CD4-positive, alpha-beta T cell treated with Interleukin-12 subunit alpha and Interleukin-12 subunit beta, for 1 hour (primary cell): ENCODE data around the gene TMCC2.

Experiments used
- DNase-seq: peaks from one replicate; pipeline ENCODE4 v3.0.0-alpha.2; 2020

TMCC2 gene

DNA sequence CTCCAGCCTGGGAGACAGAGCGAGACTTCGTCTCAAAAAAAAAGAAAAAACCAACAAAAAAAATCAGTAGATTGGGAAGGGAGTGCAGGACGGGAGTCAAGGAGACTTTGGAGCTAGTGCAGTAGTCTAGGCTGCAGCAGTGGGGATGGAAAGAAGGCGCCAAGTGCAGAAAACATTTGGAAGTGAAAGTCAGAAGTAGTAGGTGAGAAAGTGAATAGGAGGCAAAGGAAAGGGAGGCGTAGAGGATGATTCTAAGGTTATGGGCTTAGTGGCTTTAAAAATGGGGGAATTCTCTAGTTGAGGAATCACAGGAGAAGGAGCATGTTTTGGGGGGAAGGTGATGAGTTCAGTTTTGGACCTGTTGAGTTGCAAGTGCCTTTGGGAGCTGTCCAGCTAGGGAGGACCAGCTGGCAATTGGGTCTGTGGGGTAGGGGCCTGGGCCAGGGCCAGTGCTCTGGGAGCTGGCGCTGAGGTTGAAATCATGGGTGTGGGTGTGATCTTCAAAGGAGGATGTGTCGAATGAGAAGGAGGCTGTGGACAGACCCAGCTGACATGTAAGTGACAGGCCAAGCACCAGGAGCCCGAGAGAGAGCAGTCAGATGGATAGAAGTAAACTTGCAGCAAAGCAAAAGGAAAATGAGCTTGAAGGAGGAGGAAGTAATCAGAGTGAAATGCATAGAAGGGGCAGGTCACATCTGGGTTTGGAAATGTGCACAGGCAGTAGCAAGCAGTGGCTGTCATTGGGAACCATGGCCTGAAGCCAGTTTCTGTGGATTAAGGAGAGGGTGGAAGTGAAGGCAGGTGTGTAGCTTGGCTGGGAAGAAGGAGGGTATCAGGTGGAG is 15.8 kb downstream of the TMCC2 start:
- DNase-seq = no peak

DNA sequence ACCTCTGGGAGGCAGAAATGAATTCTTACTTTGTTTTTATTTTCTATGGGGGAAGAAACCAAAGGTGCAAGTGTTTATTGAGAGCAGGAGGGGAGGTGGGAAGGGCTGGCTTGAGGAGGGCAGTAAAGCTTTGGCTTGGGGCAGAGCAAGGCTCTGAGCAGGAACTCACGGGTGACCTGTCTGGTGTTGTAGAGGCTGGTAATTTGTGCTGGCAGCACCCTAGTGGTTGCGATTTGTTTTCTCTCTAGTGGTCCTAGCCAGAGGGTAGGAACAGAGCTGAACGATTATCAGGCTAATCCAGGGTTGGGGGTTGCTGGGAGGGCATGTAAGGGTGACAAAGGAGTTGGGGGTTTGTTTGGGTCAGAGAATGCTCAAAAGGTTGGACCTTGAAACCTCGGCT is 16.6 kb downstream of the TMCC2 start:
- DNase-seq = no peak

- DNase-seq = no peak
Measured at GRCh38 chr1:205245096-205245495, 17.4 kb downstream of the TMCC2 start.

- DNase-seq = no peak
Measured at GRCh38 chr1:205246351-205247119, 18.8 kb downstream of the TMCC2 start.

DNA sequence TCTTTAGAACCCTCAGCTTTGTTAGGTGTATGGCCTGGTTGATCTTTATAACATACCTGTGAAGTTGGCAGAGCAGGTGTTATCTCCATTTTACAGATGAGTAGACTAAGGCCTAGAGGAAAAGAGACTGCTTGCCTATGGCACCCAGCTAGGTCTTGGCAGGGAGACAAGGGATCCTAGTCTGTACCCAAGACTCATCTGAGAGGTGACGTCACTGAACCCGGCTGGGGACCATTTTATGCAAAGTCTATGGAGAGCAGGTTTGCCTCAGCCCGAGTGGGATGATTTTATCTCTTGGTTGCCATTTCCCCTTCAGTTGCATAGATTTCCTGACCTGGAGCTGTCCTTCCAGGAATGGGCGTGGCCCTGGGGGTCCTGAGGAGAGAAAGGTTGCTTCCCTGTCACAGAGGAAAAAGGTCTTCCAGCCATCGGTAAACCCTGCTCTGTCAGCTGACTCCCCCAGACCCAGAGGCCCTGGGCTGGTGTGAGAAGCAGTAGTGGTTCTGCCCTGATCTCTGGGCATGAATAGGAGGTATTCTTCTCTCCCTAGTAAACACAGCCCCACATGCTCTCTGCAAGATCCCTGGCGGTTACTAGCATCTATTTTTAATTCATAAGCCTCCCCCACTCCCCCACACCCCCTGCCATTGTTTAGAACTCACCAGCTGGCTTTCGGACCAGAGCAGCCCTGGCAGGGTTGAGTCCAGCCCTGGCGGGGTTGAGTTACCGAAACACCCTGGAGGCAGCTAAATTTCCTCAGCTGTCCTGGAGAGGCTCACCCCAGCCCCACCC is 19.6 kb downstream of the TMCC2 start:
- no peak for DNase-seq

DNA sequence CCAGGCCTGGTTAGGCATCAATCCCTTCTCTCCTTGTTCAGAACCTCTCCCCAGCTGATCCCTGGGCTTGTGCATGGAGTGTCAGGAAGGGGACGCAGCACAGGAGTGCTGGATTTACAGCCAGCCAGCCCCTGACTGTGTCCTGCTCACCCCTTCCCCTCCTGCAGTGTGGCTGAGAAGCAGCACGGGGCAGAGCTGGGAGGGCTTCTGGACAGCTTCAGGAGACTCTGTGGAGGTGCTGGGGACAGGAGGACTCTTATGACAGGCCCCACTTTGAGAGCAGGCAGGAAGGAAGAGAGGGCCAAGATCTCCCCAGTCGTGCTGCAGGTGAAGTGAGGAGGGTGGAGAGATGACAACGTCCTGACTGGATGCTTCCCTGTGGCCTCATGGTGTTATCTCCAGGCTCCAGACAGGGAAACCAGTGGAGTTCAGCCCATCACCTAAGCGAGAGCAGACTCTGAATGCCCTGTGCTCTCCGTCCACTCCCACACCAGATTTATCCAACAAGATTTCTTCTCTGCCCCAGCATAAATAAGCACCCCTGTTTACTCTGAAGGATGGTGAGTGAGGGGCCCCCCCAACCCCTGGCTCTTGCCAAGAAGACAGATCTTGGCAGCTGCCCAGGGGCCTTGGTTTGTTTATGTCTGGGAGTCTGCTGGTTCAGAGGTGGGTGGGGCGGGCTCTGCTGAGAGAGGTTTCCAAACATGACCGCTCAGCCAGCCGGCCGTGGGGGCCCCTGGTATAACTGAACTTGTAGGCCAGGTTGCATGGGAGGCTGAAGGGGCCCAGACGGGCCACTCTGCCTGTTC is 21.3 kb downstream of the TMCC2 start:
- DNase-seq = no peak

GRCh38 chr1:205249651-205250050 is 21.9 kb downstream of the TMCC2 start:
- DNase-seq = no peak

DNA sequence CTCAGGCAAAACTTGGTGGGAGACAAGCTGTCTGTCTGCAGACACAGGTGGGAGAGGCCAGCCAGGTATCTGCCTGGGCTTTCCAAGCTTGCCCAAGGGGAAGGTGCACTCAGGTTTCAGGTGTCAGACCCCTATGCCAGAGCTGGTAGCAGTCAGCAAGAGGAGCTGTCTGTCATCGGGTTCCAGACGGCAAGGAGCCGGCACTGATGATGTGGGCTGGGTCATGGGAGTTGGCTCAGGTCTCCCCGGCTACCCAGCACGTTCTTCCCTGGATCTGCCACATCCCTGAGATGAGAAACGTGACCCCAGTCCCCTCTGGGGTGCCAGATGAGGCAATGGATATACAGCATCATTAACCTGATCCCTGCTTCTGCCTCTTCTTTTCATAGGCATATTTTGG is 23.0 kb downstream of the TMCC2 start:
- DNase-seq = no peak

- no peak for DNase-seq
Measured at GRCh38 chr1:205251576-205251975, 23.8 kb downstream of the TMCC2 start.

- peak; percentile 86 for DNase-seq
Measured at GRCh38 chr1:205255941-205256780, 28.4 kb downstream of the TMCC2 start.

GRCh38 chr1:205256951-205257625 is 29.3 kb downstream of the TMCC2 start:
- DNase-seq = no peak

DNA sequence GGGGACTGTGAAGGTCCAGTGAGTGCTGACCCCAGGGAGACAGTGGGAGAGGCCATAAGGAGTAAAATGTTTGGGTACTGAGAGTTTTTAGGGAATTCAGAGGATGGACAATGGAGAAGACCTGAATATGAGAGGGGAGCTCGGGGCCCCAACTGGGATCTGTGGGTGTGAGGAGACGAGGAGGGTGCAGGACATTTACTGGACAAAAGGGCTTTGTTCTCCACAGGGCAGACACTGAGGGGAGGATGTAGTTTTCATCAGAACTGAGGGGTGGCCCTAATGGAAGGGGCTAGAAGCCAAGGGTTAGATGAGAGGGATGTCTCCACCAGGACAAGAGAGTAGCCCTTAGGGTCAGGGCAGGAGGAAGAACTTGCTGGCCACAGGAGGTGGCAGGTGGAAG is 30.0 kb downstream of the TMCC2 start:
- DNase-seq = no peak

- DNase-seq = no peak
Measured at GRCh38 chr1:205258261-205258691, 30.5 kb downstream of the TMCC2 start.

GRCh38 chr1:205258719-205259118 is 31.0 kb downstream of the TMCC2 start:
- no peak for DNase-seq

- no peak for DNase-seq
Measured at GRCh38 chr1:205259324-205259832, 31.6 kb downstream of the TMCC2 start.

GRCh38 chr1:205259998-205260397 is 32.3 kb downstream of the TMCC2 start:
- no peak for DNase-seq

GRCh38 chr1:205260948-205261732 is 33.4 kb downstream of the TMCC2 start:
- DNase-seq = no peak

DNA sequence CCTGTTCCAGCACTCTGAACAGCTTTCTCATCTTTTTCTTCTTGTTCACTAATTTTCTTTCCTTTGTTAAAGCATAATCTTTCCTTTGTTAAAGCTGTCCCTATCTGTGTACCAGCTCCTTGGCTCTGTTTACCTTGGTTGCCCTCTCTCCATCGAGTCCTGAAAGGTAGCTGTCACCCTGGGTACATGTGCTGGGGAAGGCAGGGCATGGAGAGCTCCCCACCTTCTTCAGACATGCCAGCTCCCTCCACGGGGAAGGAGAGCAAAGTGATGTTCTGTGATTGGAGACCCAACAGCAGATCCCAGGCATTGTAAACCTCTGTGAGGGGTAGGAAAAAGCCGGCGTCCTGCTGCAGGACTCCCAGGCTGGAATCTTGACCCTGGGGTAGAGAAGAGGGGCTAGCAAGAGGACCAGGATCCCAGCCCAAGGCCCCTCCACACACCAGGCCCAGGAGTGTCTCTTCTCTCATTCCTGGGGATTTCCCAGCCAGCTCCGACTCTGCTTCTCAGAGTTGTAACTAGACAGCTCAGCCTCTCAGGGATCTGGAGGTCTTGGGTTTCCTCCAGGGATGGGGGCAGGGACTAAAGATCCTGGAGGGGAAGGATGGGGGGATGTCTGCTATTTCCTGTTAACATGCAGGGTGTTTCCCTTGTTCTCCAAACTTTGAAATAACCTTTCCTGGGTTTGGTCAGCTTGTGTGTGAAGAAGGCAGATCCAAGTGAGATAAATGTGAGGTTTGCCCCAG is 34.4 kb downstream of the TMCC2 start:
- DNase-seq = no peak

- DNase-seq = no peak
Measured at GRCh38 chr1:205262731-205263171, 35.0 kb downstream of the TMCC2 start.
